Measurements from ENCODE around the gene PADI4.
"Not testable (repeated sequence)": the region's sequence is repeated elsewhere in the genome, so short reads cannot be mapped to it uniquely, and the experiment has no call there.

Gene PADI4

DNA sequence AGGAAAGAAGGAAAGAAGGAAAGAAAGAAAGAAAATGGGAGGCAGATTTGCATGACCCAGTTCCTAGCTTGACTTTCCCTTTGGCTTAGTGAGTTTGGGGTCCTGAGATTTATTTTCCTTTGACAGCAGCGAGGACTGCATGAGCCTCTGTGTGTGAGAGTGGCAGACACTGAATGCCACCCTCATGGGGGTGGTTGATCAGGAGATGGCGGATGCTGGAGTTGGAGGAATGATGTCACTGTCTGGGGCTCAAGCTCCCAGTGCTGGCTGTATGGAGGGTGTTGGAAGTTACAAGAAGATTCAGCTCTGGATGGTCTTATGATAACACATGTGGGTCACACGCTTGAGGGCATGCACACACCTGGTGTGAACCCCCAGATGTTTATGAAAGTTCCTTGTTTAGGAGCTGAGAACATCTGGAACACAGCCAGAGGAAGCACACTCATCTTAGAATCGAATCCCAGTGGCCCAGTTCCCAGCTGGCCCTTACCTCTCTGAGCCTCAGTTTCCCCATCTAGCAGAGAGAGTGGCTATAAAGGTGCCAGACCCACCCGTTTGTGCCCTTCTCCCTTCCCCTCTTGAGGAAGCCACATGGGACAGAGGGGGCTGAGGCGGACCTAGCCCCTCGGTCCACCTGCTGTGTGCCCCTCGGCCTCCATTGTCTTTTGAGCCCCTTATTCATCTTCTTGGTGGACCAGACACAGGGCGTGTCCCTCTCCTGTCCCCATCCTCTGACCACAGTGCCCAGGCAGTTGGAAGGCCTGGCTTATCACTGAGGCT, 5.7 kb downstream of the PADI4 start:
- no peak overlapping the region for H3K4me3 ChIP-seq (ENCODE audit: low read depth, low read length)

DNA sequence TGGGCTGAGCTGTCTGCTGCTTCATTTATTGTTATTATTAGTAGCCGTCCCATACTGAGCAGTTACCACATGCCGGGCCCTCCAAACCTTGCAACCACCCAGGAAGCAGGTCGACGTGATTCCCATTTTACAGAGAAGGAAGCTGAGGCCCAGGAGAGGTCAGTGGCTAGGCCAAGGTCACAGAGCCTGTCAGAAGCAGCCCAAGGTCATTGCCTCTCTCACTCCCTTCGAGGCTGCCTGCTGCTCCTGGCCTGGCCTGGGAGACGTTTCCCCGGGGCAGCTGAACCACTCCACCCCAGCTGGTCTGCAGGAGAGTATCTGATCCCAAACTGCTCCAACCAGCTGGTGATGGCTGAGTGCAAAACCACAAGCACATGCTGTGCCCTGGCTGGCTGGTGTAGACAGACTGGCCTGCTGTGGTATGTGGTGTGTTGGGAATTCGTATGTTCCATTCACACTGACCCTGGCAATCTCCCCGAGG, 6.5 kb downstream of the PADI4 start:
- no peak overlapping the region for H3K4me3 ChIP-seq (ENCODE audit: low read depth, low read length)

- H3K4me3 ChIP-seq (ENCODE audit: low read depth, low read length) = no peak overlapping the region
Measured at GRCh38 chr1:17315542-17316130, 7.6 kb downstream of the PADI4 start.

DNA sequence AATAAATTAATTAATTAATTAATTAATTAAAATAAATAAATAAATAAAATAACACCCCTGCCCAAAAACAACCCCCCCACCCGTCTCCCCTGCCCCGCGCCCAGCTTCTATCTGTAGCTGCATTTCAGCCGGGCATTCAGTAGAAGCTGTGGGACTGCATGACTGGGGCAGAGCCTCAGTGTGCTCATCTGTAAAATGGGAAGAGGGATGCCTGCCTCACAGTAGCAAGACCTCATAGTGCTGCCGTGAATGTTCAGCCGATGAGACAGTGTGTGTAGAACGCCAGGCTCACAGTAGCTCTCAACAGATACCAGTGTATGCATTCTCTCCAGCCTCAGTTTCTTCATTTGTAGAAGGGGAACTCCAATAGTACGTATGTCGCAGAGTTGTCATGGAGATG, 8.7 kb downstream of the PADI4 start:
- H3K4me3 ChIP-seq (ENCODE audit: low read depth, low read length) = no peak overlapping the region

GRCh38 chr1:17318262-17318661, 10.3 kb downstream of the PADI4 start:
- no peak overlapping the region for H3K4me3 ChIP-seq (ENCODE audit: low read depth, low read length)

GRCh38 chr1:17319561-17320350, 11.8 kb downstream of the PADI4 start:
- no peak overlapping the region for H3K4me3 ChIP-seq (ENCODE audit: low read depth, low read length)

GRCh38 chr1:17321857-17322390, 13.9 kb downstream of the PADI4 start:
- not testable (repeated sequence) for H3K4me3 ChIP-seq (ENCODE audit: low read depth, low read length)

GRCh38 chr1:17328855-17329254, 20.9 kb downstream of the PADI4 start:
- no peak overlapping the region for H3K4me3 ChIP-seq (ENCODE audit: low read depth, low read length)

DNA sequence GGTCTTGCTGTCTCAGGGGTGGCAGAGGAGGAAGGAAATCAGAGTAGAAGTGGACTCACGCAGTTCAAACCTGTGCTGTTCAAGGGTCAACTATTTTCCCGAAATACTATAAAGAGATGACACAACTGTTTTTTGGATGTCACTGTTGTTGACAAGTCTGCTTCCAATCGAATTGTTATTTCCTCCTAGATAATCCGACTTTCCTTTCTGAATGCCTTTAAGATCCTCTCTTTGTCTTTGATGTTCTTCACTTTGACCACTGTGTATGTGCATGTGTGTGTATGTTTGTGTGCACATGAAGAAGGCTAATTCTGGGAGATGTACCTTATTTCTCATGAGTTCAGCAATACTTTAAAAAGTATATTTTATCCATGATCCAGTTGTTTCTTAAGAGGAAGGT, 21.6 kb downstream of the PADI4 start:
- H3K4me3 ChIP-seq (ENCODE audit: low read depth, low read length) = no peak overlapping the region

DNA sequence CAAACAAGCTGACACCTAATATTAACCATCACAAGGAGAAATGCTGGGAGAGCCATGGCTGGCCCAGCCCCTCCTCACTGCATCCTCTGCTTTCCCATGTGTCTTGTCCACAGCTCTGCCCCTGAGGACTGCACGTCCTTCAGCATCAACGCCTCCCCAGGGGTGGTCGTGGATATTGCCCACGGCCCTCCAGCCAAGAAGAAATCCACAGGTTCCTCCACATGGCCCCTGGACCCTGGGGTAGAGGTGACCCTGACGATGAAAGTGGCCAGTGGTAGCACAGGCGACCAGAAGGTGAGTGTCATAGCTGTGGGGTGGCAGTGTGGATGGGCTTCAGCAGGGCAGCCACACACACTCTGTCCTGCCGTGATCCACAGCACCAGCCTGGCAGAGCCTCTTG, 22.9 kb downstream of the PADI4 start:
- H3K4me3 ChIP-seq (ENCODE audit: low read depth, low read length) = no peak overlapping the region

GRCh38 chr1:17333081-17333480, 25.1 kb downstream of the PADI4 start:
- no peak overlapping the region for H3K4me3 ChIP-seq (ENCODE audit: low read depth, low read length)

GRCh38 chr1:17335821-17336710, 28.1 kb downstream of the PADI4 start:
- no peak overlapping the region for H3K4me3 ChIP-seq (ENCODE audit: low read depth, low read length)

DNA sequence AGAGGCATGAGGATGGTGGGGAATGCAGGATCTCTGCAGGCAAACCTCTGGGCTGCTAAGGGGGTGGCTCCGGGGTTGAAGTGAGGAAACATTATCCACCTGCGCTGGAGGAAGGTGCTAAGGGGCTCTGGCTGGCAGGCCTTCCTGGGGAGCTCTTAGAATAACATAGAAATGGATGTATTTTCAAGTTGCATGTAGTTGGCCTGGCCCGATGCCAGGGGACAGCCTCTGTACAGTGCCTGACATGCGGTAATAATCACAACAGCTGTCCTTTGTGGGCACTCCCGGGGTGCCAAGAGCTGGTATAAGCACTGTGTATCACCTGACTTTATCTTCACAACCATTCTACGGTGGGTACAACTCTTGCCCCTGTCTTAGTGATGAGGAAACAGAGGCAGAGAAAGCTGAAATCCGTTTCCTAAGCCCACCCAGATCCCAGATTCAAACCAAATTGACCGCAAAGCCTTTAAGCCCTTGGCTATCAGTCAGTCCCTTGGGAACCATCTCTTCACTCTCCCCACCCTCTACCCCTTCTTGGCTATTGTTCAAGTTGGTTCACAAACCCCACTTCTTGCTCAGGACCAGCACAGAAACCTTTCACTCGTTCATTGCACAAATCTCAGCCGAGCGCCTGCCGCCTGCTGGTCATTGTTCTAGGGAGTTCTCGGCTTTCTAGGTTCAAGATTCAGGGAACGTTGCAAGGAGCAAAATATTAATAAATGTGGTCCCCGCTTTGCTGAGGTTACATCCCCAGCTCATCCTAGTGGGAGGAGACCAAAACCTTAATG, 30.9 kb downstream of the PADI4 start:
- no peak overlapping the region for H3K4me3 ChIP-seq (ENCODE audit: low read depth, low read length)

DNA sequence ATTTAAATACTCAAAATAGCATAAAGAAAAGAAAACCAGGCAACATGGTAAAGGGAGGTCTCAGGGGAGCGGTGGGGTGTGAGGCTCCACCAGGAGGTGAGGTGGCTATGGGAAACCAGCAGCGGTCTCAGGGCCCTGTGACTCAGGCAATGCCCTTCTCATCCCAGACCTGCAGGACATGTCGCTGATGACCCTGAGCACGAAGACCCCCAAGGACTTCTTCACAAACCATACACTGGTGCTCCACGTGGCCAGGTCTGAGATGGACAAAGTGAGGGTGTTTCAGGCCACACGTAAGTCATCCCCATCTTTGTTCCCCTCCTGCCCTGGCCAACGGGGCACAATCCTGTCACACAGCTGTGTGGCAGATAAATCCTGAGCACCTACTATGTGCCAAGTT, 31.5 kb downstream of the PADI4 start:
- H3K4me3 ChIP-seq (ENCODE audit: low read depth, low read length) = no peak overlapping the region

GRCh38 chr1:17340358-17340757, 32.4 kb downstream of the PADI4 start:
- no peak overlapping the region for H3K4me3 ChIP-seq (ENCODE audit: low read depth, low read length)

- no peak overlapping the region for H3K4me3 ChIP-seq (ENCODE audit: low read depth, low read length)
Measured at GRCh38 chr1:17342014-17342441, 34.0 kb downstream of the PADI4 start.

DNA sequence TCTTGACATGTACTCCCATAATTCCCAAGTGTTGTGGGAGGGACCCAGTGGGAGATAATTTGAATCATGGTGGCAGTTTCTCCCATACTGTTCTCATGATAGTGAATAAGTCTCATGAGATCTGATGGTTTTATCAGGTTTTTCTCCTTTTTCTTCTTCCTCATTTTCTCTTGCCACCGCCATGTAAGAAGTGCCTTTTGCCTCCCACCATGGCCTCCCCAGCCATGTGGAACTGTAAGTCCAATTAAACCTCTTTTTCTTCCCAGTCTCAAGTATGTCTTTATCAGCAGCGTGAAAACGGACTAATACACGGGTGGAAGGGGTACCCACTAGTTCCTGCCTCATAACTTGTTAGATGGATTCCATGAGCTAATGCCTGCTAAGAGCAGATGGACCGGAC, 37.5 kb downstream of the PADI4 start:
- H3K4me3 ChIP-seq (ENCODE audit: low read depth, low read length) = not testable (repeated sequence)

- H3K4me3 ChIP-seq (ENCODE audit: low read depth, low read length) = no peak overlapping the region
Measured at GRCh38 chr1:17346046-17346789, 38.2 kb downstream of the PADI4 start.
